HEK293 (cell line): ENCODE measurements around the gene SPEF1.

Experiments used
- BCL11B ChIP-seq: fragments of 450-650 bp; formaldehyde crosslinking; IDR thresholded peaks from 2 replicates; pipeline ENCODE4 v1.5.1; 2016; ENCODE audit warnings: low read depth, missing biosample characterization, missing genetic modification characterization
- GFI1B ChIP-seq: fragments of 450-650 bp; formaldehyde crosslinking; IDR thresholded peaks from 2 replicates; pipeline ENCODE4 v1.5.1; 2016; ENCODE audit warnings: missing biosample characterization, missing genetic modification characterization
- GLI2 ChIP-seq: fragments of 450-650 bp; formaldehyde crosslinking; IDR thresholded peaks from 2 replicates; pipeline ENCODE4; 2017; ENCODE audit warnings: missing biosample characterization, missing genetic modification characterization, low read depth, borderline replicate concordance
- HOXC10 ChIP-seq: sonication (generic); formaldehyde crosslinking; IDR thresholded peaks from 2 replicates; pipeline ENCODE4 v1.8.1; 2023; ENCODE audit warnings: mild to moderate bottlenecking, missing genetic modification reagents
- MZF1 ChIP-seq: fragments of 450-650 bp; formaldehyde crosslinking; IDR thresholded peaks from 2 replicates; pipeline ENCODE4 v1.5.1; 2017; ENCODE audit warnings: missing biosample characterization, missing genetic modification characterization, borderline replicate concordance
- OVOL3 ChIP-seq: fragments of 450-650 bp; formaldehyde crosslinking; IDR thresholded peaks from 2 replicates; pipeline ENCODE4 v1.5.1; 2016; ENCODE audit warnings: missing biosample characterization, missing genetic modification characterization
- ZBTB21 ChIP-seq: fragments of 450-650 bp; formaldehyde crosslinking; IDR thresholded peaks from 2 replicates; pipeline ENCODE4 v1.5.1; 2017; ENCODE audit warnings: missing biosample characterization, missing genetic modification characterization
- ZBTB8A ChIP-seq: fragments of 450-650 bp; formaldehyde crosslinking; IDR thresholded peaks from 2 replicates; pipeline ENCODE4 v1.5.1; 2016; ENCODE audit warnings: missing biosample characterization, missing genetic modification characterization
- ZNF138 ChIP-seq: fragments of 450-650 bp; formaldehyde crosslinking; IDR thresholded peaks from 2 replicates; pipeline ENCODE4 v1.5.1; 2016; ENCODE audit warnings: missing biosample characterization, missing genetic modification characterization, borderline replicate concordance
- ZNF140 ChIP-seq: fragments of 450-650 bp; formaldehyde crosslinking; IDR thresholded peaks from 2 replicates; pipeline ENCODE4 v1.5.1; 2016; ENCODE audit warnings: missing biosample characterization, missing genetic modification characterization
- ZNF202 ChIP-seq: fragments of 450-650 bp; formaldehyde crosslinking; IDR thresholded peaks from 2 replicates; pipeline ENCODE4 v1.5.1; 2016; ENCODE audit warnings: missing biosample characterization, missing genetic modification characterization, borderline replicate concordance
- ZNF239 ChIP-seq: fragments of 450-650 bp; formaldehyde crosslinking; IDR thresholded peaks from 2 replicates; pipeline ENCODE4 v1.5.1; 2016; ENCODE audit warnings: missing biosample characterization, missing genetic modification characterization
- ZNF274 ChIP-seq, 2 experiments: fragments of 200-500 bp in 1 of 2; fragments of 450-650 bp in 1 of 2; sonication (Bioruptor generic) in 1 of 2; formaldehyde crosslinking in 1 of 2; IDR thresholded peaks; 2 replicates each; pipeline versions ENCODE4 v1.5.1 to v1.6.1; 2014 to 2016; ENCODE audit warnings: borderline replicate concordance in 1 of 2, inconsistent platforms in 1 of 2, low read length in 1 of 2, missing biosample characterization in 1 of 2, missing genetic modification characterization in 1 of 2
- ZNF341 ChIP-seq: fragments of 450-650 bp; formaldehyde crosslinking; IDR thresholded peaks from 2 replicates; pipeline ENCODE4; 2016; ENCODE audit warnings: low read depth, missing biosample characterization, missing genetic modification characterization
- ZNF366 ChIP-seq: fragments of 450-650 bp; formaldehyde crosslinking; conservative IDR thresholded peaks from 2 replicates; pipeline ENCODE4 v1.5.1; 2016; ENCODE audit warnings: missing biosample characterization, missing genetic modification characterization
- ZNF404 ChIP-seq: fragments of 450-650 bp; formaldehyde crosslinking; IDR thresholded peaks from 2 replicates; pipeline ENCODE4 v1.5.1; 2017; ENCODE audit warnings: missing biosample characterization, missing genetic modification characterization
- ZNF423 ChIP-seq: fragments of 450-650 bp; formaldehyde crosslinking; IDR thresholded peaks from 2 replicates; pipeline ENCODE4 v1.5.1; 2016; ENCODE audit warnings: missing biosample characterization, missing genetic modification characterization
- ZNF426 ChIP-seq: fragments of 450-650 bp; formaldehyde crosslinking; IDR thresholded peaks from 2 replicates; pipeline ENCODE4 v1.5.1; 2017; ENCODE audit warnings: missing biosample characterization, missing genetic modification characterization, mild to moderate bottlenecking, inconsistent platforms, moderate library complexity
- ZNF433 ChIP-seq: fragments of 450-650 bp; formaldehyde crosslinking; IDR thresholded peaks from 2 replicates; pipeline ENCODE4 v1.5.1; 2016; ENCODE audit warnings: missing biosample characterization, missing genetic modification characterization, low read depth
- ZNF501 ChIP-seq: fragments of 450-650 bp; formaldehyde crosslinking; IDR thresholded peaks from 2 replicates; pipeline ENCODE4 v1.5.1; 2016; ENCODE audit warnings: missing biosample characterization, missing genetic modification characterization
- ZNF530 ChIP-seq: fragments of 450-650 bp; formaldehyde crosslinking; IDR thresholded peaks from 2 replicates; pipeline ENCODE4 v1.5.1; 2016; ENCODE audit warnings: low read depth, missing biosample characterization, missing genetic modification characterization
- ZNF555 ChIP-seq: fragments of 450-650 bp; formaldehyde crosslinking; conservative IDR thresholded peaks from 2 replicates; pipeline ENCODE4 v1.5.1; 2017; ENCODE audit warnings: missing biosample characterization, mild to moderate bottlenecking, missing genetic modification characterization, inconsistent platforms
- ZNF585B ChIP-seq: fragments of 450-650 bp; formaldehyde crosslinking; IDR thresholded peaks from 2 replicates; pipeline ENCODE4 v1.5.1; 2016; ENCODE audit warnings: missing biosample characterization, missing genetic modification characterization
- ZNF654 ChIP-seq: fragments of 450-650 bp; formaldehyde crosslinking; IDR thresholded peaks from 2 replicates; pipeline ENCODE4 v1.5.1; 2016; ENCODE audit warnings: low read depth, missing biosample characterization, missing genetic modification characterization
- ZNF664 ChIP-seq: fragments of 450-650 bp; formaldehyde crosslinking; IDR thresholded peaks from 2 replicates; pipeline ENCODE4 v1.5.1; 2016; ENCODE audit warnings: missing biosample characterization, missing genetic modification characterization
- ZXDB ChIP-seq: fragments of 450-650 bp; formaldehyde crosslinking; IDR thresholded peaks from 2 replicates; pipeline ENCODE4 v1.5.1; 2016; ENCODE audit warnings: missing biosample characterization, missing genetic modification characterization
- TF ChIP-seq, protein P1 (sequence below): fragments of 450-650 bp; formaldehyde crosslinking; IDR thresholded peaks from 2 replicates; pipeline ENCODE4 v1.5.1; 2016; ENCODE audit warnings: missing biosample characterization, missing genetic modification characterization
- TF ChIP-seq, protein P2 (sequence below): fragments of 450-650 bp; formaldehyde crosslinking; conservative IDR thresholded peaks from 2 replicates; pipeline ENCODE4 v1.5.1; 2016; ENCODE audit warnings: low read depth, missing biosample characterization, missing genetic modification characterization
- TF ChIP-seq, protein P3 (sequence below): fragments of 450-650 bp; formaldehyde crosslinking; IDR thresholded peaks from 2 replicates; pipeline ENCODE4 v1.5.1; 2017; ENCODE audit warnings: missing biosample characterization, missing genetic modification characterization

Gene SPEF1

DNA sequence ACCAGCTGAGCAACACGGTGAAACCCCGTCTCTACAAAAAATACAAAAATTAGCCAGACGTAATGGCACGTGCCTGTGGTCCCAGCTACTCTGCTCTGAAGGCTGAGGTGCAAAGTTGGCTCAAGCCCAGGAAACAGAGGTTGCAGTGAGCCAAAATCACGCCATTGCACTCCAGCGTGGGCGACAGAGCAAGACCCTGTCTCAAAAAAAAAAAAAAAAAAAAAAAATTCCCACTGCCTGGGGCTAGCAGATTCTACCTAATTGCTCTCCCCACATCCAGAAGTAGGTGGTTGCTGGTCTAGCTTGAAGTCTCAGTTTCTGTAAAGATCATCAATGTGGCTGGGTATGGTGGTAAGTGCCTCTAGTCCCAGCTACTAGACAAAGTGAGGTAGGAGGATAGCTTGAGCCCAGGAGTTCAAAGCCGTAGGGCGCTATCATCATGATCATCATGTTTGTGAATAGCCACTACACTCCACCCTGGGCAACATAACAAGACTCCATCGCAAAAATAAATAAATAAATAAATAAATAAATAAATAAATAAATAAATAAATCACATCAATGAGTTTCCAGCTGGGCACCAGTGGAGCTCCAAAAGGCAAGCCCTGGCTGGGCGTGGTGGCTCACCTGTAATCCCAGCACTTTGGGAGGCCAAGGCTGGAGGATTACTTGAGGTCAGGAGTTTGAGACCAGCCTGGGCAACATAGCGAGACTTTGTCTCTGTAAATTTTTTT lies 32.8 kb upstream of the SPEF1 start (continued):
- TF ChIP-seq ZNF202 (tag by site-specific recombination): peak; percentile 95; the same call in 1 of the 2 replicates
- 0 out of 2 replicates have a peak, but pooled peaks have one; percentile 53 for TF ChIP-seq ZNF501 (tag by site-specific recombination)
- TF ChIP-seq ZNF274 (IDR thresholded peaks at IDR 0.05; ENCODE audit: low read length): no peak
- TF ChIP-seq ZNF274 (tag by site-specific recombination; IDR thresholded peaks at IDR 0.05; ENCODE audit: borderline replicate concordance): no peak
- peak; percentile 80 for TF ChIP-seq ZNF140 (tag by site-specific recombination)
- TF ChIP-seq ZNF555: peak; percentile 96
- 0 out of 2 replicates have a peak, but pooled peaks have one; percentile 19 for TF ChIP-seq ZNF366 (tag by site-specific recombination)
- TF ChIP-seq HOXC10 (CRISPR knock-in tag): no peak
- TF ChIP-seq BCL11B (tag by site-specific recombination): no peak
- peak; percentile 91 for TF ChIP-seq ZNF664
- TF ChIP-seq GLI2 (tag by site-specific recombination): peak; percentile 69; the same call in 1 of the 2 replicates
- TF ChIP-seq ZNF433 (tag by site-specific recombination): peak; percentile 94
- TF ChIP-seq ZNF423 (tag by site-specific recombination): no peak
- peak; percentile 52; the same call in 1 of the 2 replicates for TF ChIP-seq ZNF341 (tag by site-specific recombination)
- peak; percentile 86 for TF ChIP-seq ZXDB
- peak; percentile 84 for TF ChIP-seq ZBTB8A (tag by site-specific recombination)
- TF ChIP-seq, protein P1, sequence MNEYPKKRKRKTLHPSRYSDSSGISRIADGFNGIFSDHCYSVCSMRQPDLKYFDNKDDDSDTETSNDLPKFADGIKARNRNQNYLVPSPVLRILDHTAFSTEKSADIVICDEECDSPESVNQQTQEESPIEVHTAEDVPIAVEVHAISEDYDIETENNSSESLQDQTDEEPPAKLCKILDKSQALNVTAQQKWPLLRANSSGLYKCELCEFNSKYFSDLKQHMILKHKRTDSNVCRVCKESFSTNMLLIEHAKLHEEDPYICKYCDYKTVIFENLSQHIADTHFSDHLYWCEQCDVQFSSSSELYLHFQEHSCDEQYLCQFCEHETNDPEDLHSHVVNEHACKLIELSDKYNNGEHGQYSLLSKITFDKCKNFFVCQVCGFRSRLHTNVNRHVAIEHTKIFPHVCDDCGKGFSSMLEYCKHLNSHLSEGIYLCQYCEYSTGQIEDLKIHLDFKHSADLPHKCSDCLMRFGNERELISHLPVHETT (tag by site-specific recombination): 0 out of 2 replicates have a peak, but pooled peaks have one; percentile 30
- TF ChIP-seq ZBTB21 (tag by site-specific recombination): peak; percentile 53; the same call in 1 of the 2 replicates
- no peak for TF ChIP-seq ZNF585B
- TF ChIP-seq ZNF530 (tag by site-specific recombination): 0 out of 2 replicates have a peak, but pooled peaks have one; percentile 60
- TF ChIP-seq, protein P2, sequence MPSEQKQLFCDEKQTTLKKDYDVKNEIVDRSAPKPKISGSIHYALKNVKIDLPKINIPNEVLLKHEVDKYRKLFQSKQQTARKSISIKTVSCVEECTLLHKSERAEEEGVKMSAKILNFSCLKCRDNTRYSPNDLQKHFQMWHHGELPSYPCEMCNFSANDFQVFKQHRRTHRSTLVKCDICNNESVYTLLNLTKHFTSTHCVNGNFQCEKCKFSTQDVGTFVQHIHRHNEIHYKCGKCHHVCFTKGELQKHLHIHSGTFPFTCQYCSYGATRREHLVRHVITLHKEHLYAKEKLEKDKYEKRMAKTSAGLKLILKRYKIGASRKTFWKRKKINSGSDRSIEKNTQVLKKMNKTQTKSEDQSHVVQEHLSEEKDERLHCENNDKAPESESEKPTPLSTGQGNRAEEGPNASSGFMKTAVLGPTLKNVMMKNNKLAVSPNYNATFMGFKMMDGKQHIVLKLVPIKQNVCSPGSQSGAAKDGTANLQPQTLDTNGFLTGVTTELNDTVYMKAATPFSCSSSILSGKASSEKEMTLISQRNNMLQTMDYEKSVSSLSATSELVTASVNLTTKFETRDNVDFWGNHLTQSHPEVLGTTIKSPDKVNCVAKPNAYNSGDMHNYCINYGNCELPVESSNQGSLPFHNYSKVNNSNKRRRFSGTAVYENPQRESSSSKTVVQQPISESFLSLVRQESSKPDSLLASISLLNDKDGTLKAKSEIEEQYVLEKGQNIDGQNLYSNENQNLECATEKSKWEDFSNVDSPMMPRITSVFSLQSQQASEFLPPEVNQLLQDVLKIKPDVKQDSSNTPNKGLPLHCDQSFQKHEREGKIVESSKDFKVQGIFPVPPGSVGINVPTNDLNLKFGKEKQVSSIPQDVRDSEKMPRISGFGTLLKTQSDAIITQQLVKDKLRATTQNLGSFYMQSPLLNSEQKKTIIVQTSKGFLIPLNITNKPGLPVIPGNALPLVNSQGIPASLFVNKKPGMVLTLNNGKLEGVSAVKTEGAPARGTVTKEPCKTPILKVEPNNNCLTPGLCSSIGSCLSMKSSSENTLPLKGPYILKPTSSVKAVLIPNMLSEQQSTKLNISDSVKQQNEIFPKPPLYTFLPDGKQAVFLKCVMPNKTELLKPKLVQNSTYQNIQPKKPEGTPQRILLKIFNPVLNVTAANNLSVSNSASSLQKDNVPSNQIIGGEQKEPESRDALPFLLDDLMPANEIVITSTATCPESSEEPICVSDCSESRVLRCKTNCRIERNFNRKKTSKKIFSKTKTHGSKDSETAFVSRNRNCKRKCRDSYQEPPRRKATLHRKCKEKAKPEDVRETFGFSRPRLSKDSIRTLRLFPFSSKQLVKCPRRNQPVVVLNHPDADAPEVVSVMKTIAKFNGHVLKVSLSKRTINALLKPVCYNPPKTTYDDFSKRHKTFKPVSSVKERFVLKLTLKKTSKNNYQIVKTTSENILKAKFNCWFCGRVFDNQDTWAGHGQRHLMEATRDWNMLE (tag by site-specific recombination): peak; percentile 96
- TF ChIP-seq GFI1B (tag by site-specific recombination): peak; percentile 61; the same call in 1 of the 2 replicates
- TF ChIP-seq ZNF239: no peak
- TF ChIP-seq, protein P3, sequence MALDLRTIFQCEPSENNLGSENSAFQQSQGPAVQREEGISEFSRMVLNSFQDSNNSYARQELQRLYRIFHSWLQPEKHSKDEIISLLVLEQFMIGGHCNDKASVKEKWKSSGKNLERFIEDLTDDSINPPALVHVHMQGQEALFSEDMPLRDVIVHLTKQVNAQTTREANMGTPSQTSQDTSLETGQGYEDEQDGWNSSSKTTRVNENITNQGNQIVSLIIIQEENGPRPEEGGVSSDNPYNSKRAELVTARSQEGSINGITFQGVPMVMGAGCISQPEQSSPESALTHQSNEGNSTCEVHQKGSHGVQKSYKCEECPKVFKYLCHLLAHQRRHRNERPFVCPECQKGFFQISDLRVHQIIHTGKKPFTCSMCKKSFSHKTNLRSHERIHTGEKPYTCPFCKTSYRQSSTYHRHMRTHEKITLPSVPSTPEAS (tag by site-specific recombination): 0 out of 2 replicates have a peak, but pooled peaks have one; percentile 20
- TF ChIP-seq OVOL3: peak; percentile 67; the same call in 1 of the 2 replicates
- peak; percentile 47 for TF ChIP-seq ZNF654 (tag by site-specific recombination)
- TF ChIP-seq ZNF426: peak; percentile 97
- 0 out of 2 replicates have a peak, but pooled peaks have one; percentile 83 for TF ChIP-seq ZNF138 (tag by site-specific recombination)
- TF ChIP-seq MZF1: peak; percentile 47; the same call in 1 of the 2 replicates
- TF ChIP-seq ZNF404: peak; percentile 96
